Gastrocnemius medialis (tissue), 4 donors: Measurements from ENCODE around the gene LEP. TPM values are rescaled to one million over a fixed set of nuclear protein-coding genes. Genes with fewer than 3 reads are reported as not detected.

Source experiments
- ATAC-seq, 2 donors: fragments of 150-250 bp; one replicate each; pipeline ENCODE4 v1.9.1; 2016
- DNase-seq, 2 donors: peaks; one replicate each; pipeline ENCODE4 v3.0.0-alpha.2; 2019
- H3K27ac ChIP-seq, 4 donors: fragments of 200-600 bp; sonication (generic); 1 replicate in 1 of 4; 2 replicates in 3 of 4; pipeline ENCODE4 v1.5.1; 2016 to 2018; ENCODE audit warnings: mild to moderate bottlenecking in 2 of 4, moderate library complexity in 1 of 4
- H3K27me3 ChIP-seq, 3 donors: fragments of 200-600 bp; sonication (generic) in 2 of 3; 1 replicate in 1 of 3; 2 replicates in 2 of 3; pipeline versions ENCODE4 v1.5.1 to v1.6.0; 2016 to 2019; ENCODE audit warnings: mild to moderate bottlenecking in 1 of 3, moderate library complexity in 1 of 3
- H3K36me3 ChIP-seq, 2 donors: fragments of 200-600 bp; sonication (generic) in 1 of 2; one replicate each; pipeline ENCODE4 v1.5.1; 2017 to 2018
- H3K4me1 ChIP-seq, 2 donors: fragments of 200-600 bp; sonication (generic) in 1 of 2; one replicate each; pipeline ENCODE4 v1.5.1; 2016 to 2017; ENCODE audit warnings: mild to moderate bottlenecking in 2 of 2
- H3K4me3 ChIP-seq, 4 donors: fragments of 200-600 bp; sonication (generic) in 3 of 4; 1 replicate in 1 of 4; 2 replicates in 3 of 4; pipeline ENCODE4 v1.5.1; 2016 to 2019; ENCODE audit warnings: mild to moderate bottlenecking in 2 of 4
- H3K9me3 ChIP-seq, 3 donors: fragments of 200-600 bp; sonication (generic) in 2 of 3; 1 replicate in 1 of 3; 2 replicates in 2 of 3; pipeline ENCODE4 v1.5.1; 2016 to 2019
- CTCF ChIP-seq, 5 experiments: fragments of 450-650 bp in 3 of 5; fragments of 200-600 bp in 2 of 5; sonication (generic) in 2 of 5; IDR thresholded peaks in 4 of 5; conservative IDR thresholded peaks in 1 of 5; 1 replicate in 4 of 5; 2 replicates in 1 of 5; pipeline ENCODE4 v1.5.1; 2016 to 2019; ENCODE audit warnings: antibody characterized with exemption in 5 of 5, mild to moderate bottlenecking in 3 of 5, moderate library complexity in 3 of 5
- POLR2A ChIP-seq, 2 donors: fragments of 450-650 bp; IDR thresholded peaks; one replicate each; pipeline ENCODE4 v1.6.1; 2017; ENCODE audit warnings: antibody characterized with exemption in 2 of 2, mild to moderate bottlenecking in 2 of 2, moderate library complexity in 2 of 2
- in situ Hi-C, 4 donors: fragments of 200-750 bp; cut with MboI; loops; one replicate each; pipeline versions ENCODE4 v1.15.0 to v1.8.0; 2017; ENCODE audit warnings: low sequenced_read_pairs in 4 of 4
- intact Hi-C: fragments of 100-400 bp; cut with DNase I; formaldehyde crosslinking; loops from one replicate; pipeline ENCODE4 v1.15.1; 2023; ENCODE audit warnings: low total_unique reads
- total RNA-seq, 4 donors: library from RNA; depleted of rRNA; stranded (reverse); fragments of >200 nt; gene quantifications; one replicate each; pipeline versions ENCODE4 v1.1.0 to v1.2.3, GENCODE V29; 2016

The LEP gene
- total RNA-seq, 4 donors from 2014 or later, result 0.11 to 0.46 TPM; not detected in 2

DNA sequence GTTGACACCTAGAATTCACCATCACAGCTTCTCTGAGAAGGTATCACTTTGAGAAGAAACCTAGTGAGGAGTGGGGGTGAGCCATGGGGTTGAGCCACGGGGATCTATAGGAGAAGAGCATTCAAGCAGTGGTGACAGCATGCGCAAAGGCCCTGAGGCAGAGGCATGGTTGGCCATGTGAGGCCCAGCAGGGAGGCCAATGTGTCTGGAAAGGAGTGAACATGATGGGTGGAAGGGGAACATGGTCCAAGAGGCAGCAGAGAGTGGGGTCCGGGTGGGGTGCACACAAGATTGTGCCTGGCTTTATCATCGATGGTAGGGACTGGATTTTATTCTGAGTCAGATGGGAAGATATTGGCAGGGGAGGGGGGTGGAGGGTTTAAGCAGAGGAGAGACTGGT is 36.0 kb upstream of the LEP start:
- intact Hi-C loops, result loop anchor here (10.0 kb wide), 1 partner anchor 170 kb away; the partner anchor contains the start of gene LRRC4
- Histone ChIP-seq H3K4me3 (no peak overlapping the region), H3K27me3 (peaks cover 25 to 34% (median 26%) of the 10 kb centered on the region in 3 donors), H3K9me3 (no peaks in the 10 kb centered on the region), H3K4me1 (peaks cover 0 to 3% of the 10 kb centered on the region in 2 donors), H3K27ac (no peak overlapping the region), H3K36me3 (no peaks in the 10 kb centered on the region)
- TF ChIP-seq CTCF (IDR thresholded peaks at IDR 0.05 in 4 of 5, conservative IDR thresholded peaks at IDR 0.05 in 1 of 5) (no peak), POLR2A (IDR thresholded peaks at IDR 0.05) (no peak)
- ATAC-seq (no peak), DNase-seq (no peak)
- in situ Hi-C loops, result loop anchor here in 3 of 4 donors (5.0 to 10.0 kb wide), 4 partner anchors 70 to 500 kb away; no protein-coding TSS in a partner anchor

- Histone ChIP-seq H3K36me3 (no peaks in the 10 kb centered on the region), H3K27me3 (peaks cover 24 to 32% (median 24%) of the 10 kb centered on the region in 3 donors), H3K4me3 (no peak overlapping the region), H3K27ac (no peak overlapping the region), H3K9me3 (no peaks in the 10 kb centered on the region), H3K4me1 (peaks cover 0 to 3% of the 10 kb centered on the region in 2 donors)
- no peak for DNase-seq
- no peak for ATAC-seq
- in situ Hi-C loops (loop anchor here in 3 of 4 donors (5.0 to 10.0 kb wide), 4 partner anchors 71 to 501 kb away; no protein-coding TSS in a partner anchor), intact Hi-C loops (loop anchor here (10.0 kb wide), 1 partner anchor 171 kb away; the partner anchor contains the start of gene LRRC4)
- TF ChIP-seq POLR2A (IDR thresholded peaks at IDR 0.05), result no peak
- no peak for TF ChIP-seq CTCF (IDR thresholded peaks at IDR 0.05 in 4 of 5, conservative IDR thresholded peaks at IDR 0.05 in 1 of 5)
Observed at GRCh38 chr7:128206017-128206746, 34.9 kb upstream of the LEP start.

DNA sequence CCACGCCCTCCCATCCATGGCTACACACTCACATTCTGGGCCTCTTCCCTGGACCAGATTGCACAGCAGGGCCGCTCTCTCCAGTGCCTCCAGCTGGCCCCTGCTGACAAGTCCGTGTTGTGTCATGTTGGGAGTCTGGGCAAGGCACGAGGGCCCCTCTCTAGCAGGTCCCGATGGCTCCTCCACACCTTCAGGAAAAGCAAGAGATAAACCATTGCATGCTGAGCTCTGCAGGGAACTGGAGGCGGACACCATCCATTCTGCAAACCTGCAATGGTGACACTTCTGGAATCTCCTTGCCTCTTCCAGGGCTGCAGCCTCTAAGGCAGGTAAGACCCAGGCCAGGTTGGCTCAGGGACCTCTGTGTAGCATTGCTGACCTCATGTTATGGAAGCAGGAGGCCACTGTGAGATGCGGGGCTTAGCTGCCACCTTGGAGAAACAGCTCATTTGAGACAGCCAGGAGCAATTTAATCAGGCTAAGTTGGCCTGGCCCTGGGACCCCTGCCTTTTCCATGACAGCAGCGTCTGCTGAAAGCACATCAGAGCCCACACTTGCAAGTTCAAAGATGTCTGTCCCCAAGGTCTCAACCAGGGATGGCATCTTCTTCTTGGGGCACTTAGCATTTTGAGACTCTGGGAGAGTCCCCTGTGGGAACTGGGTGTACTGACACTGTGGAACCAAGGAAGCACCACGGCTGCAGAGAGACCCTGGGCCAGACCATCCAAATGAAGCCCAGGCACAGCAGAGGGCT is 34.2 kb upstream of the LEP start:
- Histone ChIP-seq H3K27me3 (peaks cover 17 to 25% (median 17%) of the 10 kb centered on the region in 3 donors), H3K9me3 (no peaks in the 10 kb centered on the region), H3K4me1 (no peaks in the 10 kb centered on the region), H3K27ac (no peak overlapping the region), H3K4me3 (no peak overlapping the region), H3K36me3 (no peaks in the 10 kb centered on the region)
- intact Hi-C loops (loop anchor here (10.0 kb wide), 1 partner anchor 172 kb away; the partner anchor contains the start of gene LRRC4), in situ Hi-C loops (loop anchor here in 3 of 4 donors (5.0 to 10.0 kb wide), 4 partner anchors 72 to 502 kb away; no protein-coding TSS in a partner anchor)
- TF ChIP-seq POLR2A (IDR thresholded peaks at IDR 0.05) (no peak), CTCF (IDR thresholded peaks at IDR 0.05 in 4 of 5, conservative IDR thresholded peaks at IDR 0.05 in 1 of 5) (no peak)
- no peak for ATAC-seq
- DNase-seq, result no peak

DNA sequence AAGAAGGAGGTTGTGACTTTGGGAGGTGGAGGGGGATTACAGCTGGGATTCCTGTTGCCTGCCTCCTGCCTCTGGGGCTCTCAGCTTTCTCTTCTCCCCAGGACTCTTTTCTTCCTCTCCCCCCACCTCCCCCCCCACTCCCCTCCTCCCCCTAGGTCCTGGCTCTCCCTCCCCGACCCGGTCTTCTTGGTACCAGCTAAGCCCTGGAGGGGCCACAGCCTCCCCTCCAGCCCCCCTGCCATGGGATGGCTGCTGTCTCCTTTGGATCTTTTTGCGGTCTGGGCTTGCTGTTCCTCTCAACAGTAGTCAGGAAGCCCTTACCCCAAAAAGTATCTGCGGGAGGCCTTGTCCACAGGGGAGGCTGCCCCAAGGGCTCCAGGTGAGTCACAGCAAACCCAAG is 33.5 kb upstream of the LEP start:
- DNase-seq (no peak), ATAC-seq (no peak)

More for the DNA sequence above, 33.5 kb upstream of the LEP start:
- Histone ChIP-seq H3K27me3 (peaks cover 10 to 18% (median 10%) of the 10 kb centered on the region in 3 donors), H3K36me3 (no peaks in the 10 kb centered on the region), H3K4me1 (no peaks in the 10 kb centered on the region), H3K4me3 (no peak overlapping the region), H3K9me3 (no peaks in the 10 kb centered on the region), H3K27ac (no peak overlapping the region)
- in situ Hi-C loops (loop anchor here in 3 of 4 donors (5.0 to 10.0 kb wide), 4 partner anchors 73 to 503 kb away; no protein-coding TSS in a partner anchor), intact Hi-C loops (loop anchor here (1.0 to 10.0 kb wide), 2 partner anchors 72 to 173 kb away; partner anchors contain the start of gene LRRC4)
- TF ChIP-seq POLR2A (IDR thresholded peaks at IDR 0.05) (no peak), CTCF (IDR thresholded peaks at IDR 0.05 in 4 of 5, conservative IDR thresholded peaks at IDR 0.05 in 1 of 5) (no peak)
